GM12878 (cell line): ENCODE results near the gene VCAN. TPM values are rescaled to one million over a fixed set of nuclear protein-coding genes. Genes with fewer than 3 reads are reported as not detected.

ENCODE experiments used
- ATAC-seq: fragments of 200-7000 bp; cut with Tn5 transposase; 3 replicates; pipeline ENCODE4 v1.9.1; 2020; ENCODE audit warnings: mild to moderate bottlenecking, moderate library complexity
- BruUV-seq: library from RNA; stranded (reverse); fragments of 400-500 nt; replicated peaks from 2 replicates; lab custom pipeline; 2021; lab: Mats Ljungman, UMichigan
- CTCF ChIA-PET: fragments of 300-600 bp; sonication (Branson Sonifier 250); formaldehyde crosslinking; extraction: SDS; loops from one replicate; lab custom pipeline; 2021; ENCODE audit warnings: inconsistent platforms; lab: Yijun Ruan, JAX
- POLR2A ChIA-PET: fragments of 350-600 bp; formaldehyde crosslinking; extraction: SDS; loops from one replicate; lab custom pipeline; 2021; ENCODE audit warnings: inconsistent platforms; lab: Charles Lee
- RAD21 ChIA-PET: fragments of 300-600 bp; sonication (Branson Sonifier 250); formaldehyde crosslinking; loops from one replicate; lab custom pipeline; 2023; ENCODE audit warnings: antibody characterized with exemption; ENCODE audit not compliant: unreplicated experiment; lab: Charles Lee
- SMC1A ChIA-PET: fragments of 300-600 bp; sonication (Branson Sonifier 250); formaldehyde crosslinking; loops from one replicate; lab custom pipeline; 2023; ENCODE audit not compliant: unreplicated experiment, uncharacterized antibody; lab: Charles Lee
- DNase-seq: peaks from one replicate; pipeline ENCODE4 v3.0.0-alpha.2; 2011; ENCODE audit warnings: low read depth, low spot score
- FAIRE-seq: peaks from 3 replicates; lab custom pipeline; 2011; peaks lifted over from hg19 to GRCh38; lab: Jason Lieb, UNC
- H2AFZ ChIP-seq: 2 replicates; pipeline ENCODE4 v1.6.0; 2011; ENCODE audit warnings: low read depth, low read length, control low read depth; ENCODE audit not compliant: control insufficient read depth
- H3K27ac ChIP-seq: 2 replicates; pipeline ENCODE4 v1.5.1; 2011; ENCODE audit warnings: control low read depth; ENCODE audit not compliant: control insufficient read depth, insufficient read depth
- H3K27me3 ChIP-seq, 2 experiments: replicated peaks in 1 of 2; 2 replicates each; pipeline versions ENCODE4 v1.6.0 to v1.6.1; 2011; ENCODE audit warnings: low read length in 1 of 2; ENCODE audit not compliant: control insufficient read depth in 2 of 2, insufficient read depth in 2 of 2
- H3K36me3 ChIP-seq, 2 experiments: 2 replicates each; pipeline ENCODE4 v1.5.1; 2011; ENCODE audit warnings: low read length in 1 of 2; ENCODE audit not compliant: control insufficient read depth in 2 of 2, insufficient read depth in 2 of 2
- H3K4me1 ChIP-seq: 2 replicates; pipeline ENCODE4 v1.6.1; 2011; ENCODE audit warnings: mild to moderate bottlenecking, low read length, moderate library complexity, mixed read lengths; ENCODE audit not compliant: control insufficient read depth, insufficient read depth
- H3K4me2 ChIP-seq: 2 replicates; pipeline ENCODE4 v1.6.0; 2011; ENCODE audit warnings: control low read depth; ENCODE audit not compliant: control insufficient read depth, insufficient read depth
- H3K4me3 ChIP-seq: fragments of 200-600 bp; sonication (generic); 2 replicates; pipeline ENCODE4 v1.5.1; 2016
- H3K79me2 ChIP-seq: 2 replicates; pipeline ENCODE4 v1.6.0; 2011; ENCODE audit warnings: low read length; ENCODE audit not compliant: control insufficient read depth, insufficient read depth
- H3K9ac ChIP-seq: 2 replicates; pipeline ENCODE4 v1.8.0; 2011; ENCODE audit warnings: low read length, control low read depth, mixed read lengths; ENCODE audit not compliant: control insufficient read depth, insufficient read depth
- H3K9me3 ChIP-seq: replicated peaks from 3 replicates; pipeline ENCODE4 v1.5.1; 2011; ENCODE audit warnings: mild to moderate bottlenecking, low read length; ENCODE audit not compliant: control insufficient read depth, insufficient read depth
- H4K20me1 ChIP-seq: 2 replicates; pipeline ENCODE4 v1.6.0; 2011; ENCODE audit not compliant: control insufficient read depth, insufficient read depth
- CREM ChIP-seq: IDR thresholded peaks from 2 replicates; pipeline ENCODE4 v1.6.1; 2014; ENCODE audit warnings: antibody characterized with exemption, low read depth
- EP300 ChIP-seq, 2 experiments: fragments of 150-350 bp in 1 of 2; IDR thresholded peaks; 2 replicates each; pipeline ENCODE4 v1.6.1; 2011 to 2012; ENCODE audit warnings: low read depth in 2 of 2, low read length in 2 of 2, borderline replicate concordance in 1 of 2, improper control_type of control experiment in 1 of 2, inconsistent platforms in 1 of 2; ENCODE audit not compliant: control insufficient read depth in 1 of 2
- KDM1A ChIP-seq: fragments of 200-600 bp; sonication (generic); IDR thresholded peaks from 2 replicates; pipeline ENCODE4 v1.6.1; 2016; ENCODE audit warnings: borderline replicate concordance
- LARP7 ChIP-seq: fragments of 450-650 bp; IDR thresholded peaks from 2 replicates; pipeline ENCODE4 v1.6.1; 2017; ENCODE audit warnings: mild to moderate bottlenecking
- PBX3 ChIP-seq: IDR thresholded peaks from 2 replicates; pipeline ENCODE4 v1.6.1; 2011; ENCODE audit warnings: mild to moderate bottlenecking, low read depth, low read length, moderate library complexity; ENCODE audit not compliant: insufficient replicate concordance
- PML ChIP-seq: IDR thresholded peaks from 2 replicates; pipeline ENCODE4 v1.6.1; 2012; ENCODE audit warnings: low read length, inconsistent platforms
- RB1 ChIP-seq: fragments of 450-650 bp; formaldehyde crosslinking; IDR thresholded peaks from 2 replicates; pipeline ENCODE4 v1.6.1; 2017; ENCODE audit warnings: mild to moderate bottlenecking, borderline replicate concordance
- TBL1XR1 ChIP-seq: IDR thresholded peaks from 2 replicates; pipeline ENCODE4 v1.6.1; 2012; ENCODE audit warnings: low read depth, low read length, improper control_type of control experiment
- WGBS: methylation state at CpG from one replicate; pipeline ENCODE4 v1.1.6; 2016; ENCODE audit warnings: low lambda C conversion rate; ENCODE audit not compliant: insufficient replicate concordance, insufficient coverage; ENCODE audit errors: missing lambda C conversion rate; 5-methylcytosine and 5-hydroxymethylcytosine counted together
- in situ Hi-C: fragments of 300-500 bp; cut with MboI; formaldehyde crosslinking; loops from 9 replicates; pipeline ENCODE4 v1.14.3; 2018; ENCODE audit warnings: mixed read lengths
- intact Hi-C: fragments of 100-400 bp; cut with micrococcal nuclease; formaldehyde crosslinking; loops from one replicate; pipeline ENCODE4 v1.14.2; 2022; ENCODE audit not compliant: unreplicated experiment
- polyA plus RNA-seq, 11 experiments: library from polyadenylated mRNA; depleted of rRNA in 4 of 11; unstranded in 6 of 11; stranded (reverse) in 5 of 11; fragments of >200 nt; fragmentation: Nextera tagmentation in 4 of 11; fragmentation: Illumina TruSeq in 1 of 11; extraction: Ambion mirVana in 4 of 11; extraction: Trizol in 1 of 11; gene quantifications; 1 replicate in 1 of 11; 2 replicates in 10 of 11; pipeline versions ENCODE4 v1.2.1 to v1.2.3, GENCODE V29; 2011 to 2016; ENCODE audit warnings: inconsistent platforms in 2 of 11, missing spikeins in 2 of 11, low read depth in 1 of 11
- total RNA-seq, 4 experiments: library from RNA; depleted of rRNA in 3 of 4; stranded (reverse); fragments of >200 nt in 3 of 4; fragmentation: Illumina TruSeq in 1 of 4; extraction: Trizol in 1 of 4; gene quantifications; 2 replicates each; pipeline versions ENCODE4 v1.2.1 to v1.2.3, GENCODE V29; 2013 to 2021

VCAN gene
- total and polyA plus RNA-seq, 10 of the 15 experiments (the other 5 are each of a cell fraction or from before 2014, with no cell fraction given), result 1.2 to 15.2 (median 4.5) TPM

GRCh38 chr5:83570916-83571315, 99.4 kb downstream of the VCAN start:
- Histone ChIP-seq H3K4me1 (no peaks in the 10 kb centered on the region), H3K79me2 (no peaks in the 10 kb centered on the region), H3K27ac (no peak overlapping the region), H3K9me3 (no peaks in the 10 kb centered on the region), H3K4me2 (no peak overlapping the region), H2AFZ (no peak overlapping the region), H3K27me3 (no peaks in the 10 kb centered on the region; a peak in 1 of 4 replicates), H3K36me3 (no peaks in the 10 kb centered on the region), H4K20me1 (no peaks in the 10 kb centered on the region), H3K4me3 (no peak overlapping the region), H3K9ac (no peak overlapping the region)
- TF ChIP-seq EP300 (IDR thresholded peaks at IDR 0.05; ENCODE audit: borderline replicate concordance in 1 of 2, control insufficient read depth in 1 of 2, low read depth in 2 of 2, low read length in 2 of 2), result no peak
- ChIA-PET SMC1A (no interaction called here), RAD21 (no interaction called here), POLR2A (no interaction called here), CTCF (interaction anchor here (1.5 kb wide), 1 partner anchor 1222 kb away, joined by 3 read pairs; no protein-coding TSS in a partner anchor)
- no TSS peak for BruUV-seq
- intact Hi-C loops, result no loop called here
- ATAC-seq, result no peak
- no peak for FAIRE-seq
- in situ Hi-C loops, result no loop called here
- WGBS, result 32% methylated on average over 2 of the region's 2 CpGs
- no peak for DNase-seq

- no TSS peak for BruUV-seq
- WGBS, result 41% methylated on average over 5 of the region's 5 CpGs
Observed at GRCh38 chr5:83572271-83572670, 100.7 kb downstream of the VCAN start.

More at GRCh38 chr5:83572271-83572670, 100.7 kb downstream of the VCAN start:
- ChIA-PET SMC1A (no interaction called here), CTCF (interaction anchor here (0.8 to 1.5 kb wide), 2 partner anchors 9 to 1223 kb away, joined by 3 read pairs; no protein-coding TSS in a partner anchor), RAD21 (no interaction called here), POLR2A (no interaction called here)
- Histone ChIP-seq H3K9me3 (no peaks in the 10 kb centered on the region), H3K79me2 (no peaks in the 10 kb centered on the region), H3K4me3 (no peak overlapping the region), H3K27me3 (no peaks in the 10 kb centered on the region), H3K36me3 (no peaks in the 10 kb centered on the region), H4K20me1 (no peaks in the 10 kb centered on the region), H2AFZ (no peak overlapping the region), H3K4me2 (no peak overlapping the region), H3K27ac (no peak overlapping the region)
- ATAC-seq (no peak), DNase-seq (no peak), FAIRE-seq (no peak)
- intact Hi-C loops, result no loop called here
- in situ Hi-C loops, result no loop called here
- TF ChIP-seq CREM (no peak), RB1 (no peak), PML (no peak), PBX3 (no peak), KDM1A (no peak), LARP7 (no peak), TBL1XR1 (no peak)
- TF ChIP-seq, all 136 proteins: peak for 0
- no peaks in the 10 kb centered on the region for H3K4me1 ChIP-seq
- H3K9ac ChIP-seq, result no peak overlapping the region
